ENCODE results near the gene RYR2.

The RYR2 gene

GRCh38 chr1:237759377-237759776 is 717.4 kb downstream of the RYR2 start:
- H3K4me1 ChIP-seq (ENCODE audit: control insufficient read depth, insufficient read depth, low read length): no peaks in the 10 kb centered on the region
- H3K9me3 ChIP-seq (ENCODE audit: control insufficient read depth, low read length): no peaks in the 10 kb centered on the region
- H3K27ac ChIP-seq (ENCODE audit: insufficient read depth, low read depth, low read length, poor library complexity, severe bottlenecking): no peak overlapping the region
- H3K4me3 ChIP-seq (ENCODE audit: insufficient read depth, low read depth, low read length): no peak overlapping the region
- WGBS, 2 experiments: 85 to 89% methylated on average over 5 of the region's 5 CpGs
- no peaks in the 10 kb centered on the region for H3K27me3 ChIP-seq (ENCODE audit: control insufficient read depth, insufficient read depth, low read length, poor library complexity, severe bottlenecking)
- H3K36me3 ChIP-seq (ENCODE audit: control insufficient read depth, insufficient read depth, low read length): no peaks in the 10 kb centered on the region

- 95 to 98% methylated on average over 3 of the region's 5 CpGs for WGBS, 2 experiments
Measured at GRCh38 chr1:237760951-237761350, 719.0 kb downstream of the RYR2 start.

GRCh38 chr1:237763137-237763536 is 721.2 kb downstream of the RYR2 start:
- no peak overlapping the region for H3K4me3 ChIP-seq (ENCODE audit: insufficient read depth, low read depth, low read length)
- H3K9me3 ChIP-seq (ENCODE audit: control insufficient read depth, low read length): no peaks in the 10 kb centered on the region
- no peaks in the 10 kb centered on the region for H3K36me3 ChIP-seq (ENCODE audit: control insufficient read depth, insufficient read depth, low read length)
- no peak overlapping the region for H3K27ac ChIP-seq (ENCODE audit: insufficient read depth, low read depth, low read length, poor library complexity, severe bottlenecking)
- WGBS, 2 experiments: 93 to 95% methylated on average over 7 of the region's 7 CpGs
- no peaks in the 10 kb centered on the region for H3K27me3 ChIP-seq (ENCODE audit: control insufficient read depth, insufficient read depth, low read length, poor library complexity, severe bottlenecking)
- no peaks in the 10 kb centered on the region for H3K4me1 ChIP-seq (ENCODE audit: control insufficient read depth, insufficient read depth, low read length)

More at GRCh38 chr1:237760951-237761350, 719.0 kb downstream of the RYR2 start:
- Histone ChIP-seq H3K4me1 (ENCODE audit: control insufficient read depth, insufficient read depth, low read length) (no peaks in the 10 kb centered on the region), H3K4me3 (ENCODE audit: insufficient read depth, low read depth, low read length) (no peak overlapping the region), H3K27ac (ENCODE audit: insufficient read depth, low read depth, low read length, poor library complexity, severe bottlenecking) (no peak overlapping the region), H3K36me3 (ENCODE audit: control insufficient read depth, insufficient read depth, low read length) (no peaks in the 10 kb centered on the region), H3K27me3 (ENCODE audit: control insufficient read depth, insufficient read depth, low read length, poor library complexity, severe bottlenecking) (no peaks in the 10 kb centered on the region), H3K9me3 (ENCODE audit: control insufficient read depth, low read length) (no peaks in the 10 kb centered on the region)

GRCh38 chr1:237763751-237764150 is 721.8 kb downstream of the RYR2 start:
- Histone ChIP-seq H3K36me3 (ENCODE audit: control insufficient read depth, insufficient read depth, low read length) (no peaks in the 10 kb centered on the region), H3K4me3 (ENCODE audit: insufficient read depth, low read depth, low read length) (no peak overlapping the region), H3K9me3 (ENCODE audit: control insufficient read depth, low read length) (no peaks in the 10 kb centered on the region), H3K27ac (ENCODE audit: insufficient read depth, low read depth, low read length, poor library complexity, severe bottlenecking) (no peak overlapping the region), H3K4me1 (ENCODE audit: control insufficient read depth, insufficient read depth, low read length) (no peaks in the 10 kb centered on the region), H3K27me3 (ENCODE audit: control insufficient read depth, insufficient read depth, low read length, poor library complexity, severe bottlenecking) (no peaks in the 10 kb centered on the region)
- 50% methylated on average over 2 of the region's 2 CpGs for WGBS, 2 experiments

GRCh38 chr1:237769916-237770315 is 727.9 kb downstream of the RYR2 start:
- Histone ChIP-seq H3K4me3 (ENCODE audit: insufficient read depth, low read depth, low read length) (no peak overlapping the region), H3K9me3 (ENCODE audit: control insufficient read depth, low read length) (no peaks in the 10 kb centered on the region), H3K36me3 (ENCODE audit: control insufficient read depth, insufficient read depth, low read length) (no peaks in the 10 kb centered on the region), H3K4me1 (ENCODE audit: control insufficient read depth, insufficient read depth, low read length) (no peaks in the 10 kb centered on the region), H3K27me3 (ENCODE audit: control insufficient read depth, insufficient read depth, low read length, poor library complexity, severe bottlenecking) (no peaks in the 10 kb centered on the region), H3K27ac (ENCODE audit: insufficient read depth, low read depth, low read length, poor library complexity, severe bottlenecking) (no peak overlapping the region)
- 82% methylated on average over 2 of the region's 2 CpGs; no CpG with 5 or more reads in 1 of the 2 experiments for WGBS, 2 experiments

GRCh38 chr1:237772009-237772408 is 730.0 kb downstream of the RYR2 start:
- no peaks in the 10 kb centered on the region for H3K4me1 ChIP-seq (ENCODE audit: control insufficient read depth, insufficient read depth, low read length)

GRCh38 chr1:237774246-237774645 is 732.3 kb downstream of the RYR2 start:
- H3K36me3 ChIP-seq (ENCODE audit: control insufficient read depth, insufficient read depth, low read length): no peaks in the 10 kb centered on the region
- no peak overlapping the region for H3K4me3 ChIP-seq (ENCODE audit: insufficient read depth, low read depth, low read length)
- no peaks in the 10 kb centered on the region for H3K27me3 ChIP-seq (ENCODE audit: control insufficient read depth, insufficient read depth, low read length, poor library complexity, severe bottlenecking)
- no peak overlapping the region for H3K27ac ChIP-seq (ENCODE audit: insufficient read depth, low read depth, low read length, poor library complexity, severe bottlenecking)
- no peaks in the 10 kb centered on the region for H3K9me3 ChIP-seq (ENCODE audit: control insufficient read depth, low read length)
- H3K4me1 ChIP-seq (ENCODE audit: control insufficient read depth, insufficient read depth, low read length): no peaks in the 10 kb centered on the region
- WGBS, 2 experiments: 92 to 95% methylated on average over 4 of the region's 4 CpGs

More at GRCh38 chr1:237772009-237772408, 730.0 kb downstream of the RYR2 start:
- Histone ChIP-seq H3K27ac (ENCODE audit: insufficient read depth, low read depth, low read length, poor library complexity, severe bottlenecking) (no peak overlapping the region), H3K9me3 (ENCODE audit: control insufficient read depth, low read length) (no peaks in the 10 kb centered on the region), H3K4me3 (ENCODE audit: insufficient read depth, low read depth, low read length) (no peak overlapping the region), H3K36me3 (ENCODE audit: control insufficient read depth, insufficient read depth, low read length) (no peaks in the 10 kb centered on the region), H3K27me3 (ENCODE audit: control insufficient read depth, insufficient read depth, low read length, poor library complexity, severe bottlenecking) (no peaks in the 10 kb centered on the region)
- whole genome bisulfite sequencing, 2 experiments: 91% methylated on average over 2 of the region's 3 CpGs; no CpG with 5 or more reads in 1 of the 2 experiments

GRCh38 chr1:237779356-237779755 is 737.4 kb downstream of the RYR2 start:
- Histone ChIP-seq H3K4me3 (ENCODE audit: insufficient read depth, low read depth, low read length) (no peak overlapping the region), H3K4me1 (ENCODE audit: control insufficient read depth, insufficient read depth, low read length) (no peaks in the 10 kb centered on the region), H3K9me3 (ENCODE audit: control insufficient read depth, low read length) (no peaks in the 10 kb centered on the region), H3K27ac (ENCODE audit: insufficient read depth, low read depth, low read length, poor library complexity, severe bottlenecking) (no peak overlapping the region), H3K36me3 (ENCODE audit: control insufficient read depth, insufficient read depth, low read length) (no peaks in the 10 kb centered on the region), H3K27me3 (ENCODE audit: control insufficient read depth, insufficient read depth, low read length, poor library complexity, severe bottlenecking) (no peaks in the 10 kb centered on the region)
- WGBS, 2 experiments: 88 to 91% methylated on average over 3 of the region's 3 CpGs

GRCh38 chr1:237786066-237786719 is 744.2 kb downstream of the RYR2 start:
- H3K27ac ChIP-seq (ENCODE audit: insufficient read depth, low read depth, low read length, poor library complexity, severe bottlenecking): no peak overlapping the region
- no peaks in the 10 kb centered on the region for H3K36me3 ChIP-seq (ENCODE audit: control insufficient read depth, insufficient read depth, low read length)
- no peak overlapping the region for H3K4me3 ChIP-seq (ENCODE audit: insufficient read depth, low read depth, low read length)
- H3K27me3 ChIP-seq (ENCODE audit: control insufficient read depth, insufficient read depth, low read length, poor library complexity, severe bottlenecking): no peaks in the 10 kb centered on the region
- no peaks in the 10 kb centered on the region for H3K9me3 ChIP-seq (ENCODE audit: control insufficient read depth, low read length)
- 78 to 82% methylated on average over 9 to 11 of the region's 11 CpGs for WGBS, 2 experiments
- H3K4me1 ChIP-seq (ENCODE audit: control insufficient read depth, insufficient read depth, low read length): no peaks in the 10 kb centered on the region

- Histone ChIP-seq H3K27me3 (ENCODE audit: control insufficient read depth, insufficient read depth, low read length, poor library complexity, severe bottlenecking) (no peaks in the 10 kb centered on the region), H3K4me1 (ENCODE audit: control insufficient read depth, insufficient read depth, low read length) (no peaks in the 10 kb centered on the region), H3K4me3 (ENCODE audit: insufficient read depth, low read depth, low read length) (no peak overlapping the region), H3K36me3 (ENCODE audit: control insufficient read depth, insufficient read depth, low read length) (no peaks in the 10 kb centered on the region), H3K9me3 (ENCODE audit: control insufficient read depth, low read length) (no peaks in the 10 kb centered on the region), H3K27ac (ENCODE audit: insufficient read depth, low read depth, low read length, poor library complexity, severe bottlenecking) (no peak overlapping the region)
- 94 to 100% methylated on average over 2 to 3 of the region's 3 CpGs for WGBS, 2 experiments
Measured at GRCh38 chr1:237788069-237788468, 746.1 kb downstream of the RYR2 start.
